ENCODE data around the gene PRSS36.

The PRSS36 gene

DNA sequence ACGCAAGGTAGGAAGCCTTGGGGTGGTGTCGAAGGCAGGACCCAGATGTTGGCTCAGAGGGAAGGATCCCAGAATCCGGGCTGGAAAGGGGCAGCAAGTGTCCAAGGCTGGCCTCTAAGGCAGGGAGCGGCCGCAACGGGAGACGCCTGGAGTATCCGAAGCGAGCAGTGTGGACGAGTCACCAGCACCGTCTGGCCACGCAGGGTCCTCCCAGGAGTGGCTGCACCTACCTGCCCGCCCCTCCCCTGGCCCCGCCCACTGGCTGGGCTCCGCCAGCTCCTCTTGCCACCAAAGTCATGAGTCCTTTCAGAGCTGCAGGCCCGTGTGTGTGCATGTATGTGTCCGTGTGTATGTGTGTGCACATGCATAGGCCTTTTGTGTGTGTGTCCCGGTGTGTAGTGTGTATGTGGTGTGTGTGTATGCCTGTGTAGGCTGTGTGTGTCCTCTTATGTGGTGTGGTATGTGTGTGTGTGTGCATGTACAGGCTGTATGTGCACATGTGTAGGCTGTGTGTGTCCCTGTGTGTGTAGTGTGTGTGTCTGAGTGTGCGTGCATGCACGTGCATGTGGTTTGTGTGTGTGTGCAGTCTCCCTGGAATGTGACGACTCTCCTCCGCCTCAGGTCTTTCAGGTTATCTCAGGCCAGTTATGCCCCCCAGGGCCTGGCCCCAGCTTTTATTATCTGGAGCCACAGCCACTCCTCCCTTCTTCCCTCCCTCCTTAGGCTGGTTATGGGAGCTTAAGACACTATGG, 14.2 kb downstream of the PRSS36 start, which contains the start of gene PRSS8:
PRSS8 (minus strand) TSS at position 193 of the 752 bp plus-strand sequence. CDS start 229 bp downstream, outside the sequence.
- peaks cover 31 to 37% of the 10 kb centered on the region in 2 experiments for H3K4me1 ChIP-seq (ENCODE audit: control insufficient read depth in 1 of 2, insufficient read depth in 1 of 2, low read depth in 1 of 2, low read length in 1 of 2)
- peaks cover 7% of the 10 kb centered on the region for H3K36me3 ChIP-seq
- peak within 1 kb of the TSS; percentile 64 for H3K27ac ChIP-seq
- TF ChIP-seq, protein P1, sequence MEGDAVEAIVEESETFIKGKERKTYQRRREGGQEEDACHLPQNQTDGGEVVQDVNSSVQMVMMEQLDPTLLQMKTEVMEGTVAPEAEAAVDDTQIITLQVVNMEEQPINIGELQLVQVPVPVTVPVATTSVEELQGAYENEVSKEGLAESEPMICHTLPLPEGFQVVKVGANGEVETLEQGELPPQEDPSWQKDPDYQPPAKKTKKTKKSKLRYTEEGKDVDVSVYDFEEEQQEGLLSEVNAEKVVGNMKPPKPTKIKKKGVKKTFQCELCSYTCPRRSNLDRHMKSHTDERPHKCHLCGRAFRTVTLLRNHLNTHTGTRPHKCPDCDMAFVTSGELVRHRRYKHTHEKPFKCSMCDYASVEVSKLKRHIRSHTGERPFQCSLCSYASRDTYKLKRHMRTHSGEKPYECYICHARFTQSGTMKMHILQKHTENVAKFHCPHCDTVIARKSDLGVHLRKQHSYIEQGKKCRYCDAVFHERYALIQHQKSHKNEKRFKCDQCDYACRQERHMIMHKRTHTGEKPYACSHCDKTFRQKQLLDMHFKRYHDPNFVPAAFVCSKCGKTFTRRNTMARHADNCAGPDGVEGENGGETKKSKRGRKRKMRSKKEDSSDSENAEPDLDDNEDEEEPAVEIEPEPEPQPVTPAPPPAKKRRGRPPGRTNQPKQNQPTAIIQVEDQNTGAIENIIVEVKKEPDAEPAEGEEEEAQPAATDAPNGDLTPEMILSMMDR (IDR thresholded peaks at IDR 0.05) = no peak
- no peaks in the 10 kb centered on the region for H3K27me3 ChIP-seq
- H3K9me3 ChIP-seq = no peaks in the 10 kb centered on the region
- peak within 1 kb of the TSS; percentile 8 to 24 for H3K4me3 ChIP-seq (ENCODE audit: low read depth in 1 of 2, low read length in 1 of 2)

DNA sequence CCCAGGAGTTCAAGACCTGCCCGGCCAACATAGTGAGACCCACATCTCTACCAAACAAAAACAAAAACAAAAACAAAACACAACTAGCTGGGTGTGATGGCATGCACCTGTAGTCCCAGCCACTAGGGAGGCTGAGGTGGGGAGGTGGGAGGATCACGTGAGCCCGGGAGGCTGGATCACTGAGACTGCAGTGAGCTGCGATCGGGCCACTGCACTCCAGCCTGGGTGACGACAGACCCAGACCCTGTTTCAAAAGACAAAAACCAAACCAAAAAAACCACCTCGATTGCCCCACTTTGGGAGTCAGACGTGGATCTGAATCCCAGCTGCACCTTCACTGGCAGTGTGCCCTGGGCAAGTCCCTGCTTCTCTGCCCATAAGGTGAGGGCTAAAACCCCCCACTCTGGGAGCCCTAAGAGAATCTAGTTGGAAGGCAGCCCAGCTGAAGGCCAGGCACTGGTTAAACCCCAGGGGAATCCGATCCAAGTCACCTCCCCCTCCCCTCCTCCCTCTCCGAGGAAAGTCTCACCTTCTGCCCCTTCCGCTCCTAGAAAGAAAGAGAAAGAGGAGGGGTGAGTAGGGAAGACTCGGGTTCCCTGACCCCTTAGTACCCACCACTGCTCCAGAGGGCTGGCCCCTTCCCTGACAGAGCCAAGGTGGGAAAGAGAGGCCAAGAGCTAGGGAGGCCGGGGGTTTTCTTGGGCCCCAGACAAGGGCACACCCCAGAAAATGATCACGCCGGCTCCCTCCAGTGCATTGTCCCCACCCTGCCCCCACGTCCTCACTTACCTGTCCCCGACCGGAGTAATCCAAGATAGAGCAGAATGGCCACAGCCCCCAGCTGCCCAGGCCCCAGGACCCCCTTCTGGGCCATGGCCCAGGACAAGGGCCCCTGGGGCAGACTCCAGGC, 15.0 kb downstream of the PRSS36 start:
- H3K4me3 ChIP-seq (ENCODE audit: low read depth in 1 of 2, low read length in 1 of 2) = peak overlapping the region; percentile 8 to 24
- H3K27ac ChIP-seq = peak overlapping the region; percentile 64
- no peaks in the 10 kb centered on the region for H3K9me3 ChIP-seq
- peaks cover 38 to 41% of the 10 kb centered on the region in 2 experiments for H3K4me1 ChIP-seq (ENCODE audit: control insufficient read depth in 1 of 2, insufficient read depth in 1 of 2, low read depth in 1 of 2, low read length in 1 of 2)
- TF ChIP-seq, protein P1 (IDR thresholded peaks at IDR 0.05) = peak; percentile 4
- no peaks in the 10 kb centered on the region for H3K27me3 ChIP-seq
- H3K36me3 ChIP-seq = peaks cover 7% of the 10 kb centered on the region

DNA sequence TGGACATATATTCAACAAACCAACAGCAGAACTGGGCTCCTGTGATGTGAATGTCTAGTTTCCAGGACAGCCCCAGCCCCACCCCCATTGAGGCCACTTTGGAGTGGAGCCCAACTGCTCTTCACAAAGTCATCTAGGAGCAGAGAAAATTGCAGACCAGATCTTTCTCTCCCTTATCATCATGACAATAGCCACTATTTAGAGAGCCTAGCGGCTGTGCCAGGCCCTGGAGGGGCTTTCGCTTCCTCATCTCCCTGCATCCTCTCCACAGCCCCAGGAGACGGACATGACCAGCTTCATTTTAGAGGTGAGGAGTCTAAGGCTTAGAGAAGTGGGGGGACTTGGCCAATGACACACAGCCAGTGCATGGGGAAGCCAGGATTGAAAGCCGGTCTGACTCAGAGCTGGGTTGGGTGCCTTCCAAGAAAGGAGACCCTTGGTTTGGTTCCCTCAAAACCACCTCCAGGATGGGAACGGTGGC, 15.7 kb downstream of the PRSS36 start:
- Histone ChIP-seq H3K27ac (peak overlapping the region; percentile 64), H3K4me3 (ENCODE audit: low read depth in 1 of 2, low read length in 1 of 2) (peak overlapping the region in 1 of 2 experiments; percentile 24), H3K9me3 (no peaks in the 10 kb centered on the region), H3K27me3 (no peaks in the 10 kb centered on the region), H3K4me1 (ENCODE audit: control insufficient read depth in 1 of 2, insufficient read depth in 1 of 2, low read depth in 1 of 2, low read length in 1 of 2) (peaks cover 46 to 49% of the 10 kb centered on the region in 2 experiments), H3K36me3 (peaks cover 7% of the 10 kb centered on the region)
- TF ChIP-seq, protein P1 (IDR thresholded peaks at IDR 0.05) = peak; percentile 4

DNA sequence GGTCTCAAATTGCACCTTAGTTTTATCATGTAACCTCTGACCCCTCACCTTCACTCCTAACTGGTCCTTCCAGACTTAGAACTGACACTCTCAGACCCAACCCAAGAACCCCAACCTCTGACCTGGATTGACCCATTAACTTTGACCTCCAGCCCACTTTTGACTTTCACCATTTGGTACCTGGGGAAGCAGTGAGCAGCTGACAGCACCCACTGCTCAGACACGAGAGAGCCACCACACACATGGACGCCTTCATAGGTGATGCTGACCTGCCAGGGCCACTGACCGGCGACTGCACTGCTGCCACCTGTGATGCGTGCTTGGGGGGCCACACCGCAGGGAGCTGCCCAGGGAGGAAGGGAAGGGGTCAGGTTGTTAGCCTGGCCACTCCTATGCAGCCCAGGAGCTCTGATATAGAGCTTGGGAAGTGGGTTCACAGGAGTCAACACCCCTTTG, 16.8 kb downstream of the PRSS36 start:
- H3K27me3 ChIP-seq = no peaks in the 10 kb centered on the region
- peaks cover 7% of the 10 kb centered on the region for H3K36me3 ChIP-seq
- H3K4me3 ChIP-seq (ENCODE audit: low read depth in 1 of 2, low read length in 1 of 2) = no peak overlapping the region
- TF ChIP-seq, protein P1 (IDR thresholded peaks at IDR 0.05) = no peak
- no peaks in the 10 kb centered on the region for H3K9me3 ChIP-seq
- peaks cover 56 to 59% of the 10 kb centered on the region in 2 experiments for H3K4me1 ChIP-seq (ENCODE audit: control insufficient read depth in 1 of 2, insufficient read depth in 1 of 2, low read depth in 1 of 2, low read length in 1 of 2)
- peak overlapping the region; percentile 64 for H3K27ac ChIP-seq

DNA sequence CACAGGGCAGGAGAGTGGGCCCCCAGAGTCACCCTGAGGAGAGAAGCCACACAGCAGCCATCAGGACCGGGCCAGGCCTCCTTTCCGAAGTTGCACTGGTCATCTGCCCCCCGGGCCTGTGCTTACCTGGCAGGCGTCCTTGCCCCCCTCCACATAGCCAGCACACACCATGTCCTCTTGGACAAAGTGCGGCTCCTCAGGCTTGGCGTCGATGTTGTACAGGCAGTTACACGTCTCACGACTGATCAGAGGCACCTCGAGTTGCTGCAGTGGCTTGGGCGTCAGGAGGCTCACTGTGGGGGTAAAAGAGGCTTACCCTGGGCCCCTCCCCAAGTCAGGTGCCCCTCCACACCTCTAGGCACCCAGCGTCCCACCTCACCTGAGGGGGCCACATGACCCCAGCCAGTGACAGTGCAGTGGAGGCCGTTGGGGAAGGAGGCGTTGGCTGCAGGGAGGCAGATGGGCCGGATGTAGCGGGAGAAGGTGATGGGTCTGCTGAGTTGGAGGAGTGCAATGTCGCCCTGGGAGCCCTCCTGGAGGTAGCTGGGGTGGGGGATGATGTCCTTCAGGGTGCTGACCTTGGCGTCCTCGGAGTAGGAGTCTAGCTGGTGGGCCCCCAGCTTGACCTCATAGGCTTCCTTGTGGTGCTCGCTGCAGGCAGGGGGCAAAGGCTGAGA, 17.4 kb downstream of the PRSS36 start:
- Histone ChIP-seq H3K27ac (peak overlapping the region; percentile 98), H3K9me3 (no peaks in the 10 kb centered on the region), H3K4me1 (ENCODE audit: control insufficient read depth in 1 of 2, insufficient read depth in 1 of 2, low read depth in 1 of 2, low read length in 1 of 2) (peaks cover 63 to 66% of the 10 kb centered on the region in 2 experiments), H3K4me3 (ENCODE audit: low read depth in 1 of 2, low read length in 1 of 2) (no peak overlapping the region), H3K36me3 (peaks cover 7% of the 10 kb centered on the region), H3K27me3 (no peaks in the 10 kb centered on the region)
- TF ChIP-seq, protein P1 (IDR thresholded peaks at IDR 0.05) = no peak
